Activated CD8-positive, alpha-beta memory T cell treated with anti-CD3 and anti-CD28 coated beads for 1 hour (primary cell): ENCODE results near the gene DAAM1.

Source experiments
- DNase-seq, 2 donors: peaks; one replicate each; pipeline ENCODE4 v3.0.0-alpha.2; 2020; ENCODE audit warnings: low read depth in 1 of 2; ENCODE audit errors: extremely low read depth in 1 of 2

DAAM1 gene

GRCh38 chr14:59336098-59336497 is 147.6 kb downstream of the DAAM1 start:
- no peak for DNase-seq

GRCh38 chr14:59336706-59337105 is 148.2 kb downstream of the DAAM1 start:
- DNase-seq, result no peak

GRCh38 chr14:59337141-59337611 is 148.7 kb downstream of the DAAM1 start:
- no peak for DNase-seq

GRCh38 chr14:59338761-59339160 is 150.3 kb downstream of the DAAM1 start:
- no peak for DNase-seq

GRCh38 chr14:59339524-59340330 is 151.3 kb downstream of the DAAM1 start:
- no peak for DNase-seq

GRCh38 chr14:59341858-59342477 is 153.5 kb downstream of the DAAM1 start:
- DNase-seq, result no peak

GRCh38 chr14:59342516-59343484 is 154.3 kb downstream of the DAAM1 start:
- DNase-seq, result no peak

GRCh38 chr14:59343585-59343984 is 155.1 kb downstream of the DAAM1 start:
- no peak for DNase-seq

GRCh38 chr14:59344016-59344415 is 155.5 kb downstream of the DAAM1 start:
- no peak for DNase-seq

- no peak for DNase-seq
Measured at GRCh38 chr14:59344691-59345455, 156.4 kb downstream of the DAAM1 start.

GRCh38 chr14:59346329-59346728 is 157.9 kb downstream of the DAAM1 start:
- no peak for DNase-seq

GRCh38 chr14:59346796-59347510 is 158.5 kb downstream of the DAAM1 start:
- no peak for DNase-seq

GRCh38 chr14:59347511-59347900 is 159.0 kb downstream of the DAAM1 start:
- no peak for DNase-seq

- no peak for DNase-seq
Measured at GRCh38 chr14:59347915-59348314, 159.4 kb downstream of the DAAM1 start.

GRCh38 chr14:59349258-59349701 is 160.8 kb downstream of the DAAM1 start:
- no peak for DNase-seq

- DNase-seq, result no peak
Measured at GRCh38 chr14:59352961-59353360, 164.5 kb downstream of the DAAM1 start.

GRCh38 chr14:59354666-59355065 is 166.2 kb downstream of the DAAM1 start:
- no peak for DNase-seq

- no peak for DNase-seq
Measured at GRCh38 chr14:59355091-59355490, 166.6 kb downstream of the DAAM1 start.

GRCh38 chr14:59356312-59356711 is 167.8 kb downstream of the DAAM1 start:
- no peak for DNase-seq

- no peak for DNase-seq
Measured at GRCh38 chr14:59356767-59357166, 168.3 kb downstream of the DAAM1 start.
